ENCODE measurements around the gene RAB31. TPM values are rescaled to one million over a fixed set of nuclear protein-coding genes. Genes with fewer than 3 reads are reported as not detected.

Gene RAB31
- polyA plus RNA-seq, 1 of the 3 experiments (the other 2 are of a cell fraction), result 23.0 TPM

GRCh38 chr18:9825571-9826073 lies 117.5 kb downstream of the RAB31 start:
- no peaks in the 10 kb centered on the region for H3K9me2 ChIP-seq
- CTCF ChIA-PET, result no interaction called here
- peak overlapping the region; percentile 56 for H3K4me2 ChIP-seq
- peaks cover 21% of the 10 kb centered on the region for H3F3A ChIP-seq (replicated peaks; ENCODE audit: insufficient read depth)
- H3K27ac ChIP-seq (ENCODE audit: low read depth in 2 of 2, low read length in 1 of 2), result peak overlapping the region; percentile 71 to 94; a peak in 3 of 4 replicates
- H3K4me3 ChIP-seq (ENCODE audit: low read depth in 2 of 2, low read length in 1 of 2), result no peak overlapping the region
- H2AFZ ChIP-seq (ENCODE audit: low read depth), result no peak overlapping the region
- peaks cover 0 to 2% of the 10 kb centered on the region in 2 experiments for H3K36me3 ChIP-seq (replicated peaks in 1 of 2; ENCODE audit: control insufficient read depth in 1 of 2, insufficient read depth in 2 of 2, low read length in 1 of 2)
- no peaks in the 10 kb centered on the region for H3K9me3 ChIP-seq
- 40% methylated on average over 6 of the region's 6 CpGs for WGBS (ENCODE audit: low lambda C conversion rate)
- peaks cover 10 to 44% of the 10 kb centered on the region in 2 experiments for H3K4me1 ChIP-seq (ENCODE audit: control insufficient read depth in 1 of 2, insufficient read depth in 2 of 2, low read depth in 1 of 2, low read length in 1 of 2)
- H3K9ac ChIP-seq, result no peak overlapping the region
- H3K79me2 ChIP-seq (ENCODE audit: insufficient read depth), result peaks cover 15% of the 10 kb centered on the region; the same call in 1 of the 2 replicates
- no peaks in the 10 kb centered on the region for H3K27me3 ChIP-seq (ENCODE audit: insufficient read depth)
- H4K20me1 ChIP-seq (ENCODE audit: insufficient read depth), result no peaks in the 10 kb centered on the region
- POLR2A ChIA-PET, result no interaction called here
- DNase-seq, result no peak
- TF ChIP-seq RFX5 (IDR thresholded peaks at IDR 0.05; ENCODE audit: low read length), result no peak
- 0 out of 2 replicates have a peak, but pooled peaks have one; percentile 15 for TF ChIP-seq POLR2AphosphoS5 (IDR thresholded peaks at IDR 0.05; ENCODE audit: low read depth, low read length)
- TF ChIP-seq SMC3 (IDR thresholded peaks at IDR 0.05; ENCODE audit: low read depth, low read length), result no peak
- TF ChIP-seq TAF1 (IDR thresholded peaks at IDR 0.05; ENCODE audit: borderline replicate concordance, low read depth, low read length), result no peak
- TF ChIP-seq, protein P1, sequence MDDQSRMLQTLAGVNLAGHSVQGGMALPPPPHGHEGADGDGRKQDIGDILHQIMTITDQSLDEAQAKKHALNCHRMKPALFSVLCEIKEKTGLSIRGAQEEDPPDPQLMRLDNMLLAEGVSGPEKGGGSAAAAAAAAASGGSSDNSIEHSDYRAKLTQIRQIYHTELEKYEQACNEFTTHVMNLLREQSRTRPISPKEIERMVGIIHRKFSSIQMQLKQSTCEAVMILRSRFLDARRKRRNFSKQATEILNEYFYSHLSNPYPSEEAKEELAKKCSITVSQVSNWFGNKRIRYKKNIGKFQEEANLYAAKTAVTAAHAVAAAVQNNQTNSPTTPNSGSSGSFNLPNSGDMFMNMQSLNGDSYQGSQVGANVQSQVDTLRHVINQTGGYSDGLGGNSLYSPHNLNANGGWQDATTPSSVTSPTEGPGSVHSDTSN (IDR thresholded peaks at IDR 0.05), result peak; percentile 55
- TF ChIP-seq NFIC (IDR thresholded peaks at IDR 0.05; ENCODE audit: borderline replicate concordance), result peak; percentile 78
- TF ChIP-seq MXI1 (IDR thresholded peaks at IDR 0.05; ENCODE audit: low read depth, low read length), result no peak
- TF ChIP-seq, protein P2, sequence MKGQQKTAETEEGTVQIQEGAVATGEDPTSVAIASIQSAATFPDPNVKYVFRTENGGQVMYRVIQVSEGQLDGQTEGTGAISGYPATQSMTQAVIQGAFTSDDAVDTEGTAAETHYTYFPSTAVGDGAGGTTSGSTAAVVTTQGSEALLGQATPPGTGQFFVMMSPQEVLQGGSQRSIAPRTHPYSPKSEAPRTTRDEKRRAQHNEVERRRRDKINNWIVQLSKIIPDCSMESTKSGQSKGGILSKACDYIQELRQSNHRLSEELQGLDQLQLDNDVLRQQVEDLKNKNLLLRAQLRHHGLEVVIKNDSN (IDR thresholded peaks at IDR 0.05; ENCODE audit: borderline replicate concordance, low read depth), result no peak
- no peak for TF ChIP-seq MEF2A (IDR thresholded peaks at IDR 0.05; ENCODE audit: borderline replicate concordance, low read depth)
- TF ChIP-seq FOXJ3 (CRISPR knock-in tag; IDR thresholded peaks at IDR 0.05), result no peak
- no peak for TF ChIP-seq FOXM1 (IDR thresholded peaks at IDR 0.05; ENCODE audit: low read depth)
- TF ChIP-seq EP300 (IDR thresholded peaks at IDR 0.05; ENCODE audit: borderline replicate concordance in 1 of 2, low read depth in 1 of 2, low read length in 1 of 2), result peak in 1 of 2 experiments; percentile 25; a peak in 1 of 4 replicates
- no peak for TF ChIP-seq NRF1 (IDR thresholded peaks at IDR 0.05; ENCODE audit: low read depth, low read length)
- no peak for TF ChIP-seq EZH2phosphoT487 (IDR thresholded peaks at IDR 0.05; ENCODE audit: borderline replicate concordance, low read depth)
- no peak for TF ChIP-seq ZBTB33 (IDR thresholded peaks at IDR 0.05; ENCODE audit: borderline replicate concordance, low read depth)
- no peak for TF ChIP-seq GATA2 (CRISPR knock-in tag; IDR thresholded peaks at IDR 0.05)
- no peak for TF ChIP-seq YY1 (IDR thresholded peaks at IDR 0.05; ENCODE audit: low read depth)
- TF ChIP-seq, protein P3, sequence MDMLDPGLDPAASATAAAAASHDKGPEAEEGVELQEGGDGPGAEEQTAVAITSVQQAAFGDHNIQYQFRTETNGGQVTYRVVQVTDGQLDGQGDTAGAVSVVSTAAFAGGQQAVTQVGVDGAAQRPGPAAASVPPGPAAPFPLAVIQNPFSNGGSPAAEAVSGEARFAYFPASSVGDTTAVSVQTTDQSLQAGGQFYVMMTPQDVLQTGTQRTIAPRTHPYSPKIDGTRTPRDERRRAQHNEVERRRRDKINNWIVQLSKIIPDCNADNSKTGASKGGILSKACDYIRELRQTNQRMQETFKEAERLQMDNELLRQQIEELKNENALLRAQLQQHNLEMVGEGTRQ (IDR thresholded peaks at IDR 0.05; ENCODE audit: borderline replicate concordance, low read depth, low read length), result no peak
- TF ChIP-seq REST (IDR thresholded peaks at IDR 0.05; ENCODE audit: low read depth, low read length), result no peak
- TF ChIP-seq, protein P4, sequence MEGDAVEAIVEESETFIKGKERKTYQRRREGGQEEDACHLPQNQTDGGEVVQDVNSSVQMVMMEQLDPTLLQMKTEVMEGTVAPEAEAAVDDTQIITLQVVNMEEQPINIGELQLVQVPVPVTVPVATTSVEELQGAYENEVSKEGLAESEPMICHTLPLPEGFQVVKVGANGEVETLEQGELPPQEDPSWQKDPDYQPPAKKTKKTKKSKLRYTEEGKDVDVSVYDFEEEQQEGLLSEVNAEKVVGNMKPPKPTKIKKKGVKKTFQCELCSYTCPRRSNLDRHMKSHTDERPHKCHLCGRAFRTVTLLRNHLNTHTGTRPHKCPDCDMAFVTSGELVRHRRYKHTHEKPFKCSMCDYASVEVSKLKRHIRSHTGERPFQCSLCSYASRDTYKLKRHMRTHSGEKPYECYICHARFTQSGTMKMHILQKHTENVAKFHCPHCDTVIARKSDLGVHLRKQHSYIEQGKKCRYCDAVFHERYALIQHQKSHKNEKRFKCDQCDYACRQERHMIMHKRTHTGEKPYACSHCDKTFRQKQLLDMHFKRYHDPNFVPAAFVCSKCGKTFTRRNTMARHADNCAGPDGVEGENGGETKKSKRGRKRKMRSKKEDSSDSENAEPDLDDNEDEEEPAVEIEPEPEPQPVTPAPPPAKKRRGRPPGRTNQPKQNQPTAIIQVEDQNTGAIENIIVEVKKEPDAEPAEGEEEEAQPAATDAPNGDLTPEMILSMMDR (IDR thresholded peaks at IDR 0.05), result no peak
- TF ChIP-seq FOSL2 (IDR thresholded peaks at IDR 0.05; ENCODE audit: borderline replicate concordance, low read depth), result peak; percentile 44; the same call in 1 of the 2 replicates

Data from SK-N-SH (cell line).